MCF 10A (cell line): ENCODE results near the gene MPP7. TPM values are rescaled to one million over a fixed set of nuclear protein-coding genes. Genes with fewer than 3 reads are reported as not detected.

Source experiments
- BruUV-seq: library from RNA; stranded (reverse); fragments of 400-500 nt; replicated peaks from 2 replicates; lab custom pipeline; 2021; lab: Mats Ljungman, UMichigan
- CTCF ChIA-PET: fragments of 300-600 bp; sonication (Branson Sonifier 250); formaldehyde crosslinking; extraction: SDS; loops from one replicate; lab custom pipeline; 2021; ENCODE audit warnings: antibody characterized with exemption, inconsistent platforms; lab: Yijun Ruan, JAX
- POLR2A ChIA-PET: fragments of 300-600, 350-650 bp; sonication (Branson Sonifier 250); formaldehyde crosslinking; extraction: SDS; loops from one replicate; lab custom pipeline; 2020; ENCODE audit warnings: antibody characterized with exemption, inconsistent platforms; lab: Yijun Ruan, JAX
- DNase-seq: peaks from one replicate; pipeline ENCODE4 v3.0.0-alpha.2; 2018; ENCODE audit not compliant: unreplicated experiment
- H3K27ac Mint-ChIP-seq: one replicate; pipeline ENCODE4 v1.8.0; 2022; ENCODE audit warnings: mild to moderate bottlenecking, low read depth, mixed read lengths; ENCODE audit not compliant: unreplicated experiment
- H3K27me3 Mint-ChIP-seq: one replicate; pipeline ENCODE4 v1.8.0; 2022; ENCODE audit warnings: mixed read lengths; ENCODE audit not compliant: insufficient read depth, unreplicated experiment
- H3K36me3 Mint-ChIP-seq: one replicate; pipeline ENCODE4 v1.8.0; 2022; ENCODE audit warnings: mild to moderate bottlenecking, moderate library complexity, mixed read lengths; ENCODE audit not compliant: insufficient read depth, unreplicated experiment
- H3K4me1 Mint-ChIP-seq: one replicate; pipeline ENCODE4 v1.8.0; 2022; ENCODE audit warnings: mixed read lengths; ENCODE audit not compliant: insufficient read depth, unreplicated experiment
- H3K4me3 Mint-ChIP-seq: one replicate; pipeline ENCODE4 v1.8.0; 2022; ENCODE audit warnings: mild to moderate bottlenecking, moderate library complexity, mixed read lengths; ENCODE audit not compliant: unreplicated experiment
- H3K9me3 Mint-ChIP-seq: one replicate; pipeline ENCODE4 v1.8.0; 2022; ENCODE audit warnings: mixed read lengths; ENCODE audit not compliant: unreplicated experiment
- CTCF ChIP-seq: fragments of 200-600 bp; IDR thresholded peaks from one replicate; pipeline ENCODE4 v1.8.0; 2022; ENCODE audit warnings: antibody characterized with exemption, mild to moderate bottlenecking; ENCODE audit not compliant: unreplicated experiment
- intact Hi-C: fragments of 100-400 bp; cut with micrococcal nuclease; formaldehyde crosslinking; loops from 2 replicates; pipeline ENCODE4 v1.14.1; 2022
- total RNA-seq: library from RNA; stranded (reverse); gene quantifications from 2 replicates; pipeline ENCODE4 v1.2.3, GENCODE V29; 2022

MPP7 gene
- total RNA-seq, 1 experiment from 2014 or later, result 5.4 TPM

GRCh38 chr10:28278842-28279241 lies 24.0 kb downstream of the MPP7 start:
- no peak for TF ChIP-seq CTCF
- no peaks in the 10 kb centered on the region for H3K27me3 Mint-ChIP-seq
- H3K36me3 Mint-ChIP-seq, result no peaks in the 10 kb centered on the region
- H3K4me3 Mint-ChIP-seq, result no peak overlapping the region
- H3K4me1 Mint-ChIP-seq, result no peaks in the 10 kb centered on the region
- ChIA-PET CTCF (no interaction called here), POLR2A (no interaction called here)
- no peak for DNase-seq
- intact Hi-C loops, result no loop called here
- no peaks in the 10 kb centered on the region for H3K9me3 Mint-ChIP-seq
- no peak overlapping the region for H3K27ac Mint-ChIP-seq
- no TSS peak for BruUV-seq

GRCh38 chr10:28276384-28276783 lies 26.5 kb downstream of the MPP7 start:
- no peaks in the 10 kb centered on the region for H3K36me3 Mint-ChIP-seq
- DNase-seq, result no peak
- H3K4me3 Mint-ChIP-seq, result no peak overlapping the region
- no peak for TF ChIP-seq CTCF
- H3K27me3 Mint-ChIP-seq, result no peaks in the 10 kb centered on the region
- no TSS peak for BruUV-seq
- no peaks in the 10 kb centered on the region for H3K9me3 Mint-ChIP-seq
- ChIA-PET POLR2A (no interaction called here), CTCF (no interaction called here)
- no peak overlapping the region for H3K27ac Mint-ChIP-seq
- no peaks in the 10 kb centered on the region for H3K4me1 Mint-ChIP-seq
- intact Hi-C loops, result no loop called here

GRCh38 chr10:28274475-28274874 lies 28.4 kb downstream of the MPP7 start:
- TF ChIP-seq CTCF, result no peak
- no peaks in the 10 kb centered on the region for H3K36me3 Mint-ChIP-seq
- CTCF ChIA-PET, result interaction anchor here (0.5 to 1.2 kb wide), 4 partner anchors 106 to 389 kb away, joined by 3 to 5 read pairs (median 4); no protein-coding TSS in a partner anchor
- H3K4me1 Mint-ChIP-seq, result no peaks in the 10 kb centered on the region
- intact Hi-C loops, result no loop called here
- H3K27ac Mint-ChIP-seq, result no peak overlapping the region
- H3K27me3 Mint-ChIP-seq, result no peaks in the 10 kb centered on the region
- no peak overlapping the region for H3K4me3 Mint-ChIP-seq
- no peak for DNase-seq
- BruUV-seq, result no TSS peak
- POLR2A ChIA-PET, result interaction anchor here (0.7 kb wide), 1 partner anchor 9 kb away, joined by 3 read pairs; no protein-coding TSS in a partner anchor
- no peaks in the 10 kb centered on the region for H3K9me3 Mint-ChIP-seq

GRCh38 chr10:28273343-28273742 lies 29.5 kb downstream of the MPP7 start:
- no peaks in the 10 kb centered on the region for H3K27me3 Mint-ChIP-seq
- TF ChIP-seq CTCF, result no peak
- H3K4me3 Mint-ChIP-seq, result no peak overlapping the region
- no TSS peak for BruUV-seq
- H3K36me3 Mint-ChIP-seq, result no peaks in the 10 kb centered on the region
- H3K4me1 Mint-ChIP-seq, result no peaks in the 10 kb centered on the region
- no peak overlapping the region for H3K27ac Mint-ChIP-seq
- H3K9me3 Mint-ChIP-seq, result no peaks in the 10 kb centered on the region
- ChIA-PET CTCF (interaction anchor here (0.7 kb wide), 1 partner anchor 33 kb away, joined by 3 read pairs; no protein-coding TSS in a partner anchor), POLR2A (no interaction called here)
- DNase-seq, result no peak
- intact Hi-C loops, result no loop called here
